VCaP (cell line): Measurements from ENCODE around the gene NOC3L.

Experiments
- H3K27ac ChIP-seq: fragments of 450-650 bp; 2 replicates; pipeline ENCODE4 v1.5.1; 2017
- CTCF ChIP-seq: fragments of 450-650 bp; conservative IDR thresholded peaks from 2 replicates; pipeline ENCODE4 v1.5.1; 2017; ENCODE audit warnings: mild to moderate bottlenecking, moderate library complexity

The NOC3L gene

GRCh38 chr10:94362360-94363250 lies at the start of gene NOC3L:
Gene NOC3L, minus strand, starts transcription at chr10:94362939. Its CDS starts 101 bp downstream, at chr10:94362838.
- peak; percentile 93 for TF ChIP-seq CTCF
- H3K27ac ChIP-seq: peak within 1 kb of the TSS; percentile 75

- H3K27ac ChIP-seq: no peak overlapping the region
These were observed 49.7 kb upstream of the NOC3L start for GRCh38 chr10:94412449-94412848.

GRCh38 chr10:94411304-94411703 lies 48.6 kb upstream of the NOC3L start:
- no peak for TF ChIP-seq CTCF
- no peak overlapping the region for H3K27ac ChIP-seq

More at GRCh38 chr10:94412449-94412848, 49.7 kb upstream of the NOC3L start:
- TF ChIP-seq CTCF: no peak

GRCh38 chr10:94409021-94409657 lies 46.4 kb upstream of the NOC3L start:
- no peak for TF ChIP-seq CTCF
- H3K27ac ChIP-seq: no peak overlapping the region

GRCh38 chr10:94407668-94408067 lies 44.9 kb upstream of the NOC3L start:
- TF ChIP-seq CTCF: no peak
- H3K27ac ChIP-seq: no peak overlapping the region

- TF ChIP-seq CTCF: no peak
- H3K27ac ChIP-seq: no peak overlapping the region
These were observed 42.7 kb upstream of the NOC3L start for GRCh38 chr10:94405406-94405805.

- TF ChIP-seq CTCF: no peak
- H3K27ac ChIP-seq: peak overlapping the region; percentile 91
These were observed 40.9 kb upstream of the NOC3L start for GRCh38 chr10:94403380-94404213.
